COR-L47 (cell line): ENCODE measurements around the gene P2RX3.
"Not testable (repeated sequence)": the region's sequence is repeated elsewhere in the genome, so short reads cannot be mapped to it uniquely, and the experiment has no call there.

Experiments used
- DNase-seq: peaks from one replicate; lab custom pipeline; 2025; lab: John Stamatoyannopoulos, UW

P2RX3 gene

GRCh38 chr11:57399972-57400578, 61.9 kb downstream of the P2RX3 start:
- no peak for DNase-seq

DNA sequence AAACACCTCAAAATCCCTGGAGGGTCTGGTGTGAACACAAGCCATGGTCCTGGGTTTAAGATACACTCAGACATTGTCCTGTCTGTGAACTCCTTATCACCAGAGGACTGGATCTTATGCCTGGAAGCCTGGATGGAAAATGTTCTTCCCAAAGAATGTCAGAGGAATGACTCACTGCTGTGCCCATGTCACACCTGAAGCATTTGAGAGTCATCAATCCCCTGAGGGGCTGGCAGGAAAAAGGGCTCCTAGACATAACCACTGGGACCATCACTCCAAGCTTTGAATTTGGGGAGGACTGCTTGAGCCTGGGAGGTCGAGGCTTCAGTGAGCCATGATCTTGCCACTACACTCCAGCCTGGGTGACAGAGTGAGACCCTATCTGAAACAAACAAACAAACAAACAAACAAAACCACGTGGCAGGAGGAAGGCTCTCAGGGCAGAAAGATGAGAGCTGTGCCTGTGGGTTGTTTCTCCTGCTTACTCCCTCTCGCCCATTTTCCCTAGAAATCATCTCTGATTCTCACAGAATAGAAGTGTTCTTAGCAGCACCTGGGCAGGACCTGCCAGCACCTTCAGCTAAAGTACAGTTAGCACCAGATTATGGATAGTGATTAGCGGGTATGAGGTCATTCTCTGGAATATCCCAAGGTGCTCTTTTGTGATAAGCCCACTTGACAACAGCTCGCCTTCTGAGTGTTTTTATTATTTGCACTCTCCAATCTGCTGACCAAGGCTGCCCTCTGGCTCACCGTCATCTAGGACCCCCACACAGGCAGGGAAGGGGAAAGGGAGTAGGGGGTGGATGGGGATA, 64.2 kb downstream of the P2RX3 start:
- no peak for DNase-seq

GRCh38 chr11:57403003-57403801, 65.0 kb downstream of the P2RX3 start:
- not testable (repeated sequence) for DNase-seq

DNA sequence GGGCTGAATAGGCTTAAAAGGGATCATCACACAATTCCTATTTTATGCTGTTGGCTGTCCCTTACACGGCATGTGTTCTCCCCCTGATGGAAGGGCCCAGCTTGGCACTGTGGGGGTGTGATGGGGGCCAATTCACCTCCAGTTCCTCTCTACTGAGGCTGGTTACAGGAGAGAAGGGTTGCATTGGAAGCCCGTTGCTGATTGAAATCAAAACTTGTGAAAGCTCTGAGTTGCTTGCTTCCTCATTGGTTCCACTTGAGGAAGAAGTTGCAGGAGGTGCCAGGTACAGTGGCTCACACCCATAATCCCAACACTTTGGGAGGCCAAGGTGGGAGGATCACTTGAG, 65.6 kb downstream of the P2RX3 start:
- no peak for DNase-seq

DNA sequence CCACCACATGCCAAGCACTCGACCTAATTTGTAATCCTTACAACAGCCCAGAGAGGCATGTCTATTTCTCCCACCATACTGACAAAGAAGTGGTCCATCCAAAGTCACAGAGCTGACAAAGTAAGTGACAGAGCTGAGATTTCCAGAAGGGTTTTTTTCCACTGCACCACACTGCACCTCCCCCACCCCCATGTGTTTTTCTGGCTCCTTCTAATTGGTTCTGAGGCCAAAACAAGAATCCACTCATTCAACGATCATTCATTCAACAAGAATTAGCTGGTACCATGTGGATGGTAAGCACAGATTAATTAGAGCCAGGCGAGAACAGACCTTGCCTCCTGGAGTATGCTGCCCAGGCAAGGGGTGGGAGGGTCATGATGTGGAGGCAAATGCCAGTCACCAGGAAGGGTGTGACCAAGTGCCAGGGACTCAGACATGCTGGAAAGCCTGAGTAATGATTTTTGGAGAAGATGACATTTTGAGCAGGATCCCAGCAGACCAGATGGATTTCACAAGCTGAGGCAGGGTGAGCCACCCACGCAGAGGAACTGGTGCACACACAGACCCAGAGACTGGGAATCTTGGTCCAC, 67.2 kb downstream of the P2RX3 start:
- DNase-seq: no peak

- no peak for DNase-seq
Measured at GRCh38 chr11:57406337-57406904, 68.3 kb downstream of the P2RX3 start.

- DNase-seq: no peak
Measured at GRCh38 chr11:57407010-57407920, 69.1 kb downstream of the P2RX3 start.

GRCh38 chr11:57407941-57408475, 69.9 kb downstream of the P2RX3 start:
- DNase-seq: no peak

- DNase-seq: no peak
Measured at GRCh38 chr11:57408771-57409170, 70.6 kb downstream of the P2RX3 start.

- no peak for DNase-seq
Measured at GRCh38 chr11:57409321-57410100, 71.4 kb downstream of the P2RX3 start.

GRCh38 chr11:57410287-57410686, 72.1 kb downstream of the P2RX3 start:
- no peak for DNase-seq

DNA sequence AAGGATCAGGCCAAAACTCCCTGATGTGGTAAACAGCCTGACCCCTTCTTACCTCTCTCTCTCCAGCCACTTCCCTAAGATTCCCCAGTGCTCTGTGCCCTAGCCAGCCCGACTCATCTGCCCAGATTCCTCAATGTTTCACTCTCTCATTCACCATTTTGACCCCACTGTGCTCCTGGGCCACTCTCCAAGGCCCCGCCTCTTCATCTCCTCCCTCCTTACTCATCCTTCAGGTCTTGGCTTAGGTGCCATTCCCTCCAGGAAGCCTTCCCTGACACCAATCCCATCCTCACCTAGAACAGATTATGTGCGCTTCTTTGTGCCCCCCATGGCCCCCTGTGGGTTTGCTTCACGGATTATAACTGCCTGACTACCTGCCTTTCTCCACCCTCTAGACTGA, 75.5 kb downstream of the P2RX3 start:
- DNase-seq: no peak

DNA sequence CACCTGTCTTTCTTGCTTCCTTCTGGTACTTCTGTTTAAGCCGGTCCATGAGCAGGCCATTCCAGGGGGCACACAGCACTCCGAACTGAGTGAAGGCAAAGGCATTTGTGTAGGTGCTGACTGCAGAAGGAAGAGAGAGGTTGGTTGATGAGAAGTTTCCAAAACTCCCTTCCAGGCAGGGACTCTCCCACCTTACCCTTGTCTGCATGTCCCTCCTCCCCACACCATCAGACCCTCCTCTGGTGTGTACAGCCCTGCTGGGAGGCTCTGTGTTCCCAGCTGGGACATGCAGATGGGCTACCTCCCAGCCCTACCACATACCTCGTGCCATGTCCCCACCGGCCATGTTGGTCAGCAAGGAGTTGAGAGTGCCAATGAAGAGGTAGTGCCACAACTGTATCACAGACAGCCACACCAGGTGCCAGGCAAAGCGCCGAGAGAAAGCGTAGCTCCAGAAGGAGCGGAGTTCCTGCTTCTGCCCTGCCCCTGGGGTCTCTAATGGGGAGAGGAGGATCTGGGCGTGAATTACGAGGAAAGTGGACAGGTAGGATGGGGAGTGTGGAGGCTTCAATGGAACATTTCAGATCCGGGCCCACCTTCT, 76.6 kb downstream of the P2RX3 start:
- DNase-seq: no peak

DNA sequence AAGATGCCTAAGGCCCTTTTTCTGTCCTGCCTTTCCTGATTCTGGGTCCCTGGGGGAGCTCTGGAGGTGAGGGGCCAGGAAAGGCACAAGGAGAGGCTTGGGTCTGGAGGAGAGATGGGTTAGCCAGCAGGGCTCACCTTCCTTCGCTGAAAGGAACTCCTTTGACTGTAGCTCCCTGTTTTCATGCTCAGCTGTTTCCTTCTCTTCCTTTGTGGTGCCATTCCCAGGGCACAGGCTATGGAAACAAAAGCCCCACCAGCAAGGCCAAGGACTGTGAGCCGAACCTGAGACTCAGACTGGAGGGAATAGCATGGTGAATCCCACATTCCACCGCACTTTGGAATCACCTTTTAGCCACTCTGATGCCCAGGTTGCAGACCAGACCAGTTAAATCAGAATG, 78.3 kb downstream of the P2RX3 start:
- no peak for DNase-seq

DNA sequence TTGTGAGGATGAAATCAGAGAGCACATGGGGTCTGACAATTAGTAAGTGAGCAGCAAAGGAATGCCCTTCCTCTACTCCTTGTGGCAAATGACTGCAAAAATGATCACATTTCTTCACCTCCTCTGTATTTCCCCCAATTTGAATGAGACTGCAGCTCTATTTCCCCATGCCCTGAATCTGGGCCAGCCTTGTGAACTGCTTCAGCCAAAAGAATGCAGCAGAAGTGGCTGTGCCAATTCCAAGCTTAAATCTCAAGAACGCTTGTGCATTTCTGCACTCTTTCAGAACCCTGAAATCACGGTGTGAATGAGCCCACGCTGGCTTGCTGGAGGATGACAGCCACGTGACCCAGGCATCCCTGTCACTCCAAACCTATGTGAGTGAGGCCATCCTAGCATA, 78.9 kb downstream of the P2RX3 start:
- no peak for DNase-seq

- DNase-seq: no peak
Measured at GRCh38 chr11:57418131-57418530, 80.0 kb downstream of the P2RX3 start.

GRCh38 chr11:57419146-57419545, 81.0 kb downstream of the P2RX3 start:
- DNase-seq: no peak

DNA sequence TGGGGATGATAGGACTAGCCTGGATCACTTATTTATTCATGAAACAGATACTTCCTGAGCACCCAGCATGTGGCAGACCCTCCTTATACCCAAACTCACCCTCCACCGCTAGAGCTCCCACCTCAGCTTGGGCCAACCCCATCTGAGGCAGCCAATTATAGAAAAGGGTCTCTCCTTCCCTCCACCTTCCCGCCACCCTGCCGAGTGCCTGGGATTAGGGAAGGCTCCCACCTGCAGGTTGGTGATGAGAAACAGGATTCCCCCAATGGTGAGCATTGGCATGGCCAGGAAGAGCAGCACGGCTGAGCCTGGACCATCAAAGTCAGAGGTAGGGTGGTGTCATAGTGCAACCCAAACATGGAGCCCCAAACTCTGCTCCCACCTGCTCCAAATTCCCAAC, 82.9 kb downstream of the P2RX3 start:
- DNase-seq: no peak

- no peak for DNase-seq
Measured at GRCh38 chr11:57421805-57422204, 83.7 kb downstream of the P2RX3 start.
